Brain pericyte (primary cell): Measurements from ENCODE around the gene SIRT6.
"Not testable (repeated sequence)": the region's sequence is repeated elsewhere in the genome, so short reads cannot be mapped to it uniquely, and the experiment has no call there.

Experiments
- DNase-seq: peaks from one replicate; pipeline ENCODE4 v3.0.0-alpha.2; 2012; ENCODE audit warnings: low read depth, low spot score

SIRT6 gene

GRCh38 chr19:4199699-4200293 is 17.4 kb upstream of the SIRT6 start:
- DNase-seq = no peak

- no peak for DNase-seq
These were observed 16.2 kb upstream of the SIRT6 start for GRCh38 chr19:4198467-4199126.

DNA sequence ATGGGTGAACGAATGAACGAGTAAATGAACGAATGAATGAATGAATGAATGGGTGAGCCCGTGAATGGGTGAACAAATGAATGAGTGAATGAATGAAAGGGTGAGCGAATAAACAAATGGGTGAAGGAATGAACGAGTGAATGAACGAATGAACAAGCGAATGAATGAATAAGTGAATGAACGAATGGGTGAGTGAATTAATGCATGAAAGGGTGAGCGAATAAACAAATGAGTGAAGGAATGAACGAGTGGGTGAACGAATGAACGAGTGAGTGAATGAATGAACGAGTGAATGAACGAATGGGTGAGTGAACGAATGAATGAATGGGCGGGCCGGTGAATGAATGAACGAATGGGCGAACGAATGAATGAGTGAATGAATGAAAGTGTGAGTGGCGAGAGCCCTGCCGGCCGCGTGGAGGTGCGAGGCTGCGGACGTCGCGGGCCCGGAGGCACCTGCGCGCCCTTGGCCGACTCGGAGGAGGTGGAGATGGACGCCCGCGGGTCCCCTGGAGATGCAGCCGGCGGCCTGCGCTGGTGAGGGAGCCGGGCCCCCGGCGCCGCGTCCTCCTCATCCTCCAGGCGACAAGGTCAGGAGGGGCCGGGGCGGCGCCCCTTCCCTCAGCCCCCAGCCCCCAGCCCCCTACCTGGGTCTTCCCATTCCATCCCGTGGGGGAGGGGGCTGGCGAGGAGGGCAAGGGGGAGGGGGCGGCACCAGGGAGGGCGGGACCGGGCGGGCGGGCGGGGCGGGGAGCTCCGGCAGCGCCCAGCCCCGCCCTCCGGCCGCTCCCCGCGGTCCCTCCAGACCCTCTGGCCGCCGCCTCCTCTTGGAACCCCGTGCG is 15.5 kb upstream of the SIRT6 start:
- DNase-seq = no peak

GRCh38 chr19:4197228-4197624 is 14.9 kb upstream of the SIRT6 start:
- no peak for DNase-seq

- DNase-seq = no peak
These were observed 14.3 kb upstream of the SIRT6 start for GRCh38 chr19:4196587-4197148.

DNA sequence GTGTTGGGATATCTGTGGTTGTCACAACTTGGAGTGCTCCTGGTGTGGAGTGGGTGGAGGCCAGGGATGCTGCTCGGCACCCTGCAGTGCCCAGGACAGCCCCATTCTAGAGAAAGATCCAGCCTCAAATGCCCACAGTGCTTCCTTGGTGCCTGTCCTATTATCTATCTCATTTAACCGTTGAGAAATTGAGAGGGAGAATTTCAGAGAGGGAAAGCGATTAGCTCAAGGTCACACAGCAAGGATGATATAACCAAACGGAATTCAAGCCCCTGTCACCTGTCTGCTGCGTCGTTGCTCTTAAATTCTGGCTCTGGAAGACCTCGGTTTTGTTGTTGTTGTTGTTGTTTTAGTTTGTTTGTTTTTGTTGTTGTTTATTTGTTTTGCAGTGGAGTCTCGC is 13.6 kb upstream of the SIRT6 start:
- DNase-seq = no peak

DNA sequence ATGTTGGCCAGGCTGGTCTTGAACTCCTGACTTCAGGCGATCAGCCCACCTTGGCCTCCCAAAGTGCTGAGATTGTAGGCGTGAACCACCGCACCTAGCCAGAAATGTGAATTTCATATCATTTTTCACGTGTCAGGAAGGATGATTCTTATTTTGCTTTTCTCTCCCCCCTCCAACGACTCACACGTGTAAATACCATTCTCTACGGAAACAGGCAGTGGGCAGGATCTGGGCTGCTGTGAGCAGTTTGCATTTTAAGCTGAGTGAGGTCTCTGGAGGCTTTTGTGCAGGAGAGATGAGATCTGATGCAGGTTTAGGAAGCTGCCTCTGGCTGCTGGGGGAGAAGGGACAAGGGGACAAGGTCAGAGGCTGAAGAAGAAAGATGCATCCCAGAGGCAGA is 12.0 kb upstream of the SIRT6 start:
- DNase-seq = no peak

DNA sequence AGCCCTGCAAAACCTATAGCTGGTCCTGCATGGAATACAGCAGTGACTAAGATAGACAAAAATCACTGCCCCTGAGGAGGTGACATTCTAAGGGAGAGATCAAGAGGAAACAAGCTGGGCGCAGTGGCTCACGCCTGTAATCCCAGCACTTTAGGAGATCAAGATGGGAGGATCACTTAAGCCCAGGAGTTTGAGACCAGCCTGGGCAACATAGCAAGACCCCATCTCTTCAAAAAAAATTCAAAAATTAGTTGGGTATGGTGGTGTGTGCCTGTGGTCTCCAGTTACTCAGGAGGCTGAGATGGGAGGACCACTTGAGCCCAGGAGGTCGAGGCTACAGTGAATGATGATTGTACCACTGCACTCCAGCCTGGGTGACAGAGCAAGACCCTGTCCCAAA is 10.2 kb upstream of the SIRT6 start:
- DNase-seq = not testable (repeated sequence)

GRCh38 chr19:4189641-4190040 is 7.3 kb upstream of the SIRT6 start:
- DNase-seq = no peak

DNA sequence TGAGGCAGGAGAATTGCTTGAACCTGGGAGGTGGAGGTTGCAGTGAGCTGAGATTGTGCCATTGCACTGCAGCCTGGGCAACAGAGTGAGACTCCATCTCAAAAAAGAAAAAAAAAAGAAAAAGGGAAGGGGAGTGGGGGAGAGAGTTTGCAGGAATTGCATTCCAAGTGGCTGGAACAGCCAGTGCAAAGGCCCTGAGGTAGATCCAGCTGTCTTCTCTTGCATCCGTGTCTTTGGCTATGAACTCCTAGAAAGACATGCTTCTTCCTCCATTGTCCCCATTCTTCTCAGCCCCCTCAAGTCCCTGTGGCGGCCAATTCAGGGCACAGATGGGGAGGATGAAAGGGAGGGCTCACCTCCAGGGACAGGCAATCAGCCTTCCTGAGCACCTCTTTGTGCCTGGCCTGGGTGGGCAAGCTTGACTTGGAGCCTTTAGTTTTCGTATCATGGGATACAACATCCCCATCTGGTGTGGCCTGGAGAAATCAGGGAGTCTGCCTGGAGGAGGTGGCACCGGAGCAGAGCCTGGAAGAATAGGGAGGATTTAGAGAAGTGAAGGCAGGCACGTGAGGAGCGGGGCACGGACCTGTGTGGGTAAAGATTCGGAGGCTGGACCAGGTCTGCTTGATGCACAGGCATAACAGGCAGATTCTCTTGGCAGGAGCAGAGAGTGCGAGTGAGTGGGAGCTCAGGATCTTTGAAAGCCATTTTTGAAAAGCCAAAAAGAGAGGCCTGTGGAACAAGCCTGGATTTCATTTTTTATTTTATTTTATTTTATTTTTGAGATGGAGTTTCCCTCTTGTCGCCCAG is 5.2 kb upstream of the SIRT6 start:
- no peak for DNase-seq

DNA sequence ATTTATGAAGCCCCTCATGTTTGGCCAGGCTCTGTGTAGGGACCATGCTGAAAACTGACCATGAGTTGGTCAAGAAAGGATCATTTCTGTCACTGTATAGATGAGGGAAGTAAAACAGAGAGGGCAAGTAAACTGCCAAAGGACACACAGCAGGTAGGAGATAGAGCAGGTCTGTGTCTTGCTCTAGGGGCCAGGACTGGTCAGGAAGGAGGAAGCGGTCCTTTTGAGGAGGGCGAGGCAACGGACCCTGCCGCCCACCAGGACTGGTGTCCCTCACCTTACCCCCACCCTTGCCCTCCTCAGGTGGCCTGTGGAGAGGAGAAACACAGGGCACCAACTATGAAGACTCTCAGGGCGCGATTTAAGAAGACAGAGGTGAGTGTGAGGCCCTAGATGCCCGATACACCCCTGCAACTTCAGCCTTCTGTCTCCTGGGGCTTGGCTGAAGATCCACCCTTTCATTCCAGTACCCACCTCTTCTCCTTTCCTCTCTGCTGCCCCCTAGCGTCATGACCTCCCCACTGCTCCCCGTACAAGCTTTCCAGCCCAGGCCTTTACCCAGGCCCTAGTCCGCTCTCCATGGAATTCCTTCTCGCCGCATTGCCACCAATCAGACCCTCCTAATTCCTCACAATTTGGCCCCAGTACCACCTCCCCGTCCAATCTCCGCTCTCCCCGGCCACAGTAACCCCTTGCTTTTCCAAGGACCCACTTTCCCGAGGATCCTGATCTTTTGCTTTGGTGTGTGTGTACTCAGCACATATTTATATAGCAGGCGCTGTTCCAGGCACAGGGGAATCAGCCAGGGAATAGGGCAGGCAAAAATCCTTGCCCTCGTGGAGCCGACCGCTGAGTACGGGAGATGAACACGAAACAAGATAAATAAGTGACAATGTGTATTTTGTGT is 4.0 kb upstream of the SIRT6 start:
- no peak for DNase-seq

GRCh38 chr19:4185413-4186086 is 3.2 kb upstream of the SIRT6 start:
- DNase-seq = no peak

DNA sequence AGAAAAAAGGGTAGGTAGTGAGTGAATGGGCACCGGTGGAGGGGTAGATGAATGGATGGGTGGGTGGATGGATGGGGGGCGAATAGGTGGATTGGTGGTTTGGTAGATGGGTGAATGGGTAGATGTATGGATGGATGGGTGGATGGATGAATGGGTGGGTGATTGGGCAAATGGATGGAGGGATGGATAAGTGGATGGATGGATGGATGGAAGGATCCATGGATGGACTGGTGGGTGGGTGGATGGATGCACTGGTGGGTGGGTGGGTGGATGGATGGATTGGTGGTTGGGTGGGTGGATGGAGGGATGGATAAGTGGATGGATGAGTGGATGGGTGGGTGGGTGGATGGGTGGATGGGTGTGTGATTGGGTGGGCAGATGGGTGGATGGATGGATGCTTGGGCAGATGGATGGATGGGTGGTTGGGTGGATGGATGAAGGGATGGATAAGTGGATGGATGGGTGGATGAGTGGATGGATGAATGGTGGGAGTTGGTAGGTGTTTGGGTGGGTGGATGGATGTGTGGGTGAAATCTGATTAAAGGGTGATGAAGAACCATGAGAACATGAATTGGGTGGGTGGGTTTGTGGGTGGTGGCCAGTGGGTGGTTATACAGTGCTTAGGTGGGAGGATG is 2.5 kb upstream of the SIRT6 start:
- no peak for DNase-seq

DNA sequence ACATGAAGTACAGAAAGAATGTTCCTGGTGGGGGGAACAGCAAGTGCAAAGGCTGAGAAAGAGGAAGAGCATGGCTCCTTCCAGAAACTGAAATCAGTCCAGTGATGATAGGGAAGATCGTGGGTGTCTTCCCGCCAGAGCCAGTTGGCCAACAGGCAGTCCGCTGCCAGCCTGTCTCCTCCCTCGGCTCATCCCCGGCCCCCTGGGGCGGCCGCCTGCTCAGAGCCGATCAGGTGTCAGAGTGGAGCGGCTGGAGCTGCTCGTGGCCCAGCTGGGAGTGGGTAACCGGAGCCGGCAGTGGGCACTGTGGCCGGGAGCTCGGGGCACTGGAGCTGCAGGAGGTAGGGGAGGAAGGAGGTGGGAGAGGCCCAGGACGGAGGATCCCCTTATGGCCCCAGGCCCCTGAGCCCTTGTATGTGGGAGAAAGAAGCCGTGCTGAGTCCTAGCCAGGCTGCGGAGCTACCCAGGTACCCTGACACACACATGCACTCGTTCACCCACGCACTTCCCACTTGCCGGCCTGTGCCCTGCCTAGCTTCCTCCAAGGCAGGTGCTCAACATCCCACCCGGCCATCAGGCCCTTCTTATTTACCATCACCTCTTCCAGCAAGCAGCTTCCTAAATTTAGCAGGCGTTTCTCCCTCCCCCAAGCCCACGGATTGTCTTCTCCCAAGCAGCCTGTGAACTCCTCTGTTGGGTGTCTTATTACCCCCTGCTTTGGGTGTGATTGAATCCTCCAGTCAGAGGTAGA is 1.8 kb upstream of the SIRT6 start:
- no peak for DNase-seq

- DNase-seq = no peak
These were observed 1.3 kb downstream of the SIRT6 start for GRCh38 chr19:4181053-4181508.

DNA sequence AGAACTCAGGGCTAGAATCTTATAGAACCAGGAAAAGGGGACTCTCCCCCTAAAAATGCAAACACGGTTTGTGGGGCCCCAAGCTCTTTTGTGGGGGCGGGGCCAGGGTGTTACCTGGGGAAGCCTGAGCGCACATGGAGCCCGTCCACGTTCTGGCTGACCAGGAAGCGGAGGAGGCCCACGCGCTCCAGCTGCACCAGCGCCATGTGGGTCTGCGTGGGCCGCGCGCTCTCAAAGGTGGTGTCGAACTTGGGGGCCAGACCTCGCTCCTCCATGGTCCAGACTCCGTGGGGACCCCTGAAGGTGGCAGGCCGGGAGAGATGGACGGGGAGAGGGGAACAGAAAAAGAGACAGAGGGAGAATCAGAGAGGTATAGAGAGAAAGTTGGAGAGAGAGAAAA is 3.4 kb downstream of the SIRT6 start:
- no peak for DNase-seq

DNA sequence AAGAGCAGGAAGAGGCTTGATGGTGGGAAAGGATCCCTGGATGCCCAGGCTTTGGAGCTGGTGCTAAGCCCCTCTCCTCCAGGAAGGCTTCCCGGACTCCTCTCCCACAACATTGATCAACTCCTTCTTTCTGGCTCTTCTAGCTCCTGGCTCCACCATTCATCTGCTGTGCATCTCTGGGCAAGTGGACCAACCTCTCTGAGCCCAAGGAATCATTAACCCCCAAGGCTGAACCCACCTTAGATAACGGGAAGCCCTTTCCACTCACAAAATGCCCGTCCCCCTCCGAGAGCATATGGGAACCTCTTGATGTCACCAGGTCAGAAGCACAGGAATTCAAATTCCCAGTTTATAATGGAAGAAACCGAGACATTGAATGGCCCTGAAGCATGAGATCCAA is 5.2 kb downstream of the SIRT6 start:
- no peak for DNase-seq

DNA sequence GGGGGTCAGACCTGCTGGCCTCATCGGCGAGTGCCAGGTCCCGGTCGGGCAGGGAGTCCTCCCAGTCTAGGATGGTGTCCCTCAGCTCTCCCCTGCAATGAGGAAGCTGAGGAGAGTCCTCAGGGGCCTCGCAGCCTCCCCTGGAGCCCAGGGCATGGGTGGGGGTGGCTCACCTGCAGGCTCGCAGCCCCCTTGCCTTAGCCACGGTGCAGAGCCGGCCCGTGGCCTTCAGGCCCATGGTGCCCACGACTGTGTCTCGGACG is 6.8 kb downstream of the SIRT6 start:
- DNase-seq = no peak
